SU-DHL-6 (cell line): ENCODE results near the gene SPHK2.
"Not testable (repeated sequence)": the region's sequence is repeated elsewhere in the genome, so short reads cannot be mapped to it uniquely, and the experiment has no call there.

Experiments used
- EZH2phosphoT487 ChIP-seq: fragments of 200-600 bp; sonication (generic), shearing (Covaris generic); conservative IDR thresholded peaks from 2 replicates; pipeline ENCODE4 v1.6.1; 2018; ENCODE audit warnings: mild to moderate bottlenecking, antibody characterized with exemption, low read length, moderate library complexity, mixed read lengths
- TF ChIP-seq, protein P1 (sequence below): fragments of 200-600 bp; sonication (generic); IDR thresholded peaks from one replicate; pipeline ENCODE4 v1.5.1; 2017; ENCODE audit warnings: antibody characterized with exemption, mild to moderate bottlenecking, low read length, moderate library complexity; ENCODE audit not compliant: insufficient read depth, poor library complexity, severe bottlenecking

GRCh38 chr19:48632286-48632685 lies 13.0 kb downstream of the SPHK2 start:
- TF ChIP-seq, protein P1, sequence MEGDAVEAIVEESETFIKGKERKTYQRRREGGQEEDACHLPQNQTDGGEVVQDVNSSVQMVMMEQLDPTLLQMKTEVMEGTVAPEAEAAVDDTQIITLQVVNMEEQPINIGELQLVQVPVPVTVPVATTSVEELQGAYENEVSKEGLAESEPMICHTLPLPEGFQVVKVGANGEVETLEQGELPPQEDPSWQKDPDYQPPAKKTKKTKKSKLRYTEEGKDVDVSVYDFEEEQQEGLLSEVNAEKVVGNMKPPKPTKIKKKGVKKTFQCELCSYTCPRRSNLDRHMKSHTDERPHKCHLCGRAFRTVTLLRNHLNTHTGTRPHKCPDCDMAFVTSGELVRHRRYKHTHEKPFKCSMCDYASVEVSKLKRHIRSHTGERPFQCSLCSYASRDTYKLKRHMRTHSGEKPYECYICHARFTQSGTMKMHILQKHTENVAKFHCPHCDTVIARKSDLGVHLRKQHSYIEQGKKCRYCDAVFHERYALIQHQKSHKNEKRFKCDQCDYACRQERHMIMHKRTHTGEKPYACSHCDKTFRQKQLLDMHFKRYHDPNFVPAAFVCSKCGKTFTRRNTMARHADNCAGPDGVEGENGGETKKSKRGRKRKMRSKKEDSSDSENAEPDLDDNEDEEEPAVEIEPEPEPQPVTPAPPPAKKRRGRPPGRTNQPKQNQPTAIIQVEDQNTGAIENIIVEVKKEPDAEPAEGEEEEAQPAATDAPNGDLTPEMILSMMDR: not testable (repeated sequence)
- TF ChIP-seq EZH2phosphoT487: not testable (repeated sequence)
